Gastroesophageal sphincter (tissue), 3 donors: ENCODE measurements around the gene GPRC5B.

ENCODE experiments used
- EP300 ChIP-seq: sonication (generic); formaldehyde crosslinking; IDR thresholded peaks from one replicate; pipeline ENCODE4 v1.6.1; 2017; ENCODE audit warnings: antibody characterized with exemption, mild to moderate bottlenecking
- POLR2A ChIP-seq, 2 donors: fragments of 450-650 bp; IDR thresholded peaks; one replicate each; pipeline ENCODE4 v1.6.1; 2017; ENCODE audit warnings: antibody characterized with exemption in 2 of 2, mild to moderate bottlenecking in 2 of 2, moderate library complexity in 1 of 2
- POLR2AphosphoS5 ChIP-seq: sonication (generic); formaldehyde crosslinking; IDR thresholded peaks from one replicate; pipeline ENCODE4 v1.6.1; 2017; ENCODE audit warnings: antibody characterized with exemption
- TF ChIP-seq, protein P1 (sequence below), 4 experiments: fragments of 200-600 bp in 2 of 4; fragments of 450-650 bp in 2 of 4; sonication (generic) in 1 of 4; IDR thresholded peaks; one replicate each; pipeline ENCODE4 v1.5.1; 2017 to 2019; ENCODE audit warnings: antibody characterized with exemption in 4 of 4, mild to moderate bottlenecking in 2 of 4, moderate library complexity in 2 of 4

DNA sequence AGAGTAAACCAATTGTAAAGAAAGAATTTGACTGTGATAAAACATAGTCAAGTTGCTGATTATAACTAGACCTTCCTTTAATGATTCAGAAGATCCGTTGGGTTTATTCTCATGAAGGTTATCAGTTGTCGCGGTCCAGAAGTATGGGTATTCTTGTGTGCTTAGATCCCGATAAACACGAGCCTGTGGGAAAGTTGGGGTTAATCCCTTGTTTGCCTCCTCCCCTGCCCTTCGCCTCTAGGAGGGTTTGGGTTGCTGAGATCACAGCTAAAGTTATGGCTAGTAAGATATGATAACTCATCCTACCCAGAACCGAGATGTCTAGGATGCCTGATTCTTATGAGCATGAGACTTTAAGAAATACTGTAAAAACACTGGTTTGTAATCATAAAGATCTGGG lies 66.8 kb downstream of the GPRC5B start:
- TF ChIP-seq POLR2A (IDR thresholded peaks at IDR 0.05), result no peak
- TF ChIP-seq, protein P1, sequence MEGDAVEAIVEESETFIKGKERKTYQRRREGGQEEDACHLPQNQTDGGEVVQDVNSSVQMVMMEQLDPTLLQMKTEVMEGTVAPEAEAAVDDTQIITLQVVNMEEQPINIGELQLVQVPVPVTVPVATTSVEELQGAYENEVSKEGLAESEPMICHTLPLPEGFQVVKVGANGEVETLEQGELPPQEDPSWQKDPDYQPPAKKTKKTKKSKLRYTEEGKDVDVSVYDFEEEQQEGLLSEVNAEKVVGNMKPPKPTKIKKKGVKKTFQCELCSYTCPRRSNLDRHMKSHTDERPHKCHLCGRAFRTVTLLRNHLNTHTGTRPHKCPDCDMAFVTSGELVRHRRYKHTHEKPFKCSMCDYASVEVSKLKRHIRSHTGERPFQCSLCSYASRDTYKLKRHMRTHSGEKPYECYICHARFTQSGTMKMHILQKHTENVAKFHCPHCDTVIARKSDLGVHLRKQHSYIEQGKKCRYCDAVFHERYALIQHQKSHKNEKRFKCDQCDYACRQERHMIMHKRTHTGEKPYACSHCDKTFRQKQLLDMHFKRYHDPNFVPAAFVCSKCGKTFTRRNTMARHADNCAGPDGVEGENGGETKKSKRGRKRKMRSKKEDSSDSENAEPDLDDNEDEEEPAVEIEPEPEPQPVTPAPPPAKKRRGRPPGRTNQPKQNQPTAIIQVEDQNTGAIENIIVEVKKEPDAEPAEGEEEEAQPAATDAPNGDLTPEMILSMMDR (IDR thresholded peaks at IDR 0.05), result no peak
- TF ChIP-seq POLR2AphosphoS5, result no peak
- no peak for TF ChIP-seq EP300
